GM11168 (cell line): ENCODE measurements around the gene SPDYC.
"Not testable (repeated sequence)": the region's sequence is repeated elsewhere in the genome, so short reads cannot be mapped to it uniquely, and the experiment has no call there.

ENCODE experiments used
- in situ Hi-C: fragments of 300-500 bp; cut with MboI; formaldehyde crosslinking; loops from one replicate; pipeline ENCODE4 v1.12.0; 2022; ENCODE audit warnings: low sequenced_read_pairs; ENCODE audit not compliant: unreplicated experiment

Gene SPDYC

DNA sequence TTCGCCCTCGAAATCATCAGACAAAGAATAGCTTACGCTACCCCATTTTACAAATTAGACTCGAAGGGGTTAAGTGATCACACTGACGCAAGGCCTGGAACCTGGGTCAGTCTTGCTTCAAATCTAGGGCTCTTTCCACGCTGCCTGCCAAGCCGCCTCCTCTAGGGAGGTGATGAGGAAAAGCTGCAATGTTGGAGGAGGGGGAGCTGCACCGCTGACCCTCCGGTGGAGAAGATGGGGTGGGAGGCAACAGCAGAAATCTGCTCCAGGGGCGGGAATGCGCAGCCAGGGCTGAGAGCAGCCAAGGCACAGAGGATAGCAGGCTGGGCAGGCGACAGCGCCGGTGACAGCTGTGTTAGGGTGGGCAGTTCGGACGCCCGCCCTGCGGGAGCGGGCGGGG, 36.3 kb upstream of the SPDYC start:
- in situ Hi-C loops = no loop called here

DNA sequence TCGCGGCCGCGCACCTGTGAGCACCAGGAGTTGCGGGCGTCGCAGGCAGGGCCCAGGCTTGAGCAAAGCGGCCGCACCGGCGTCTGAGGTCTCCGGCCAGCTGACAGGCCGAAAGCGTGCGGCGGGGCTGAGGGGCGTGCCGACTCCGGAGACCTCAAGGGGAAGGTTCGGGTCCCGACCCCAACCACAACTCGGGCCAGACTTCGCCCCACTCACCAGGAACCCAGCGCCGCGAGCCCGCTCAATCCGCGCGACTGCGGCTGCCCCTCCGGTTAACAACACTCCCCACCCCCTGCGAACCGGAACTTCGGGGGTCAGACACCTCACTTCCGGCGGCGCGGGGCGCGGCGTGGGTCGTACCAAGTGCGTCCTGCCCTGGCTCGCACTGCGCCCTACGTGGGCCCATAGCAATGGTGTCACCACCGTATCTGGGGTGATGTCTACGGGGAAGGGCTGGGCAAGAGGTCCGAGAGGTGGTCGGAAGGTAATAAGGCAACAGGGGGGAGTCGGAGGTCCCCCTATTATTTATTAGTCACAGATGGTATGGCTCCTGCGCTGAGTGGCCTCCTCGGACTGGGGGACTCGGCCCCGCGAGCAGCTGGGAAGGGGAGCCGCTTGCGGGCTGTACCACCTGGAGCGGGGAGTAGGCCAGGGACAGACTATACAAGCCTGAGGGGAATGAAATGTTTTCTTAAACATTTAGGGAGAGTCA, 35.6 kb upstream of the SPDYC start, which contains the start of gene SYVN1:
SYVN1 (minus strand) TSS at position 280 of the 712 bp plus-strand sequence. CDS start 918 bp downstream, outside the sequence.
- in situ Hi-C loops = no loop called here

DNA sequence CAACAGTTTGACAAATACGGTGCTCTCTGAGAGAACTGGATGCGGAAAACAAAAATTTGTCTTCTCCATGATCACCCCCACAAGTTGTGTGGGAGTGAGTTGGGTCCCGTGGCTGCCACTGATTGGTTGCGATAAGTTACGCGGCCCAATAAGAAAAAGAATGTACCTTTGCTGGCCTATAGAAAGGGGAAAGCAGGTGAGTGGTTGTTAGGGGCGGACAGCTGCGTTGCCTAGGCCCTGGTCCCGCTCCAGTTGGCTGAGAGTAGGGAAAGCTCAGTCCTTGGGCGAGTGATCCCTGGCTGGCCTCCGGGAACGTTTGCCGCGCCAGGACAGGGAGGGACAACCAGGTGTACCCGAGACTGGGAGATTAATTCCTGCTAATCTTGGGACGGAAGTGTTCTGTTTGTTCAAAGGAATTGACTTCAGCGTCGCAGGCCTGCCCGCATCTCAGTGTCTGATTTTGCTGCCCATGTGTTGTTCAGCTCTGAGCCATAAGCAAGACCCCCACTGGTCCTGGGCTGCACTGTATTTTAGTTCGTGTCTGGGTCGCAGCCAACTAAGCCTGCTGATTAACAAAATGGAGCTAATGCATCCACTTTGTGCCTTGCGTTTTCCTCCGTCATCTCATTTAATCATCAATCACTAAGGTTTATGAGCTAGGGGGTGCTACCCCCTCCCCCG, 34.9 kb upstream of the SPDYC start:
- in situ Hi-C loops = no loop called here

GRCh38 chr11:65135633-65136145, 34.3 kb upstream of the SPDYC start:
- in situ Hi-C loops = no loop called here

- in situ Hi-C loops = no loop called here
Measured at GRCh38 chr11:65136515-65137096, 33.4 kb upstream of the SPDYC start.

GRCh38 chr11:65141896-65142494, 28.0 kb upstream of the SPDYC start:
- in situ Hi-C loops = no loop called here

DNA sequence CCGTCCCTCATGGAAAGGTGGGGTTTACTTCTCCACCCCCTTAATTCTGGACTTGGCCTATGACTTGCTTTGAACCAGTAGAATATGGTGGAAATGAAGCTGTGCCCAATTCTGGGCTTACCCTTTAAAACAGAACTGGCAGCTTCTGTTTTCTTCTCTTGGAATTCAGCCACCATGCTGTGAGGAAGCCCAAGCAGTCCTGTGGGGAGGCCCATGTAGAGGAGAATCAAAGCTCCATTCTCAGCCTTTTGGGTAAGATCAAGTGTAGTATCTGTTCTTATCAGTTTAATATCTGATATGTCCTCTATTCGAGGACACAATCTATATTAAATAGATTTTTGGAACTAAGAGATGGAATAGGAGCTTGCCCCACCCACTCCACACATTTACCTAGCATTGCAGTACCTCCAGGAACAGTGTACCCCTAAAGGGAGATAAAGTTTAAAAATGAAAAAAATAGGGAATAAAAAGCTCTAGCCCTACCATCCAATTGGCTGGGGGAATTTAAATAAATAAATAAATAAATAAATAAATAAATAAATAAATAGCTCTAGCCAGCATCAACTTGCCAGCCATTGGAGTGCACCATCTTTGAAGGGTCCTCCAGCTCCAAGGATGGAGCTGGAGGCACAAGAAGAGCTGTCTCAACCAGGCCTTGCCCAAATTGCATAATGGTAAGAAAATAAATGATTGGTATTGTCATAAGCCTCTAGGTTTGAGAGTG, 22.5 kb upstream of the SPDYC start:
- in situ Hi-C loops = no loop called here

GRCh38 chr11:65148657-65149056, 21.4 kb upstream of the SPDYC start:
- in situ Hi-C loops = no loop called here

DNA sequence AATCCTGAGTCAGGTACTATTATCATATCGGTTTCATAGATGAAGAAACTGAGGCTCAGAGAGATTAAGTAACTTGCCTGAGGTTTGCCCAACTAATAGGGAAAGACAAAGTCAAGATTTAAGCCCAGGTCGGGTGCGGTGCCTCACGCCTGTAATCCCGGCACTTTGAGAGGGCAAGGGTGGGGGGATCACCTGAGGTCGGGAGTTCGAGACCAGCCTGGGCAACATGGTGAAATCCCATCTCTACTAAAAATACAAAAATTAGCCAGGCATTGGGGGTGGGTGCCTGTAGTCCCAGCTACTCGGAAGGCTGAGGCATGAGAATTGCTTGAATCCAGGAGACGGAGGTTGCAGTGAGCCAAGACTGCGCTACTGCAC, 19.9 kb upstream of the SPDYC start:
- in situ Hi-C loops = not testable (repeated sequence)

DNA sequence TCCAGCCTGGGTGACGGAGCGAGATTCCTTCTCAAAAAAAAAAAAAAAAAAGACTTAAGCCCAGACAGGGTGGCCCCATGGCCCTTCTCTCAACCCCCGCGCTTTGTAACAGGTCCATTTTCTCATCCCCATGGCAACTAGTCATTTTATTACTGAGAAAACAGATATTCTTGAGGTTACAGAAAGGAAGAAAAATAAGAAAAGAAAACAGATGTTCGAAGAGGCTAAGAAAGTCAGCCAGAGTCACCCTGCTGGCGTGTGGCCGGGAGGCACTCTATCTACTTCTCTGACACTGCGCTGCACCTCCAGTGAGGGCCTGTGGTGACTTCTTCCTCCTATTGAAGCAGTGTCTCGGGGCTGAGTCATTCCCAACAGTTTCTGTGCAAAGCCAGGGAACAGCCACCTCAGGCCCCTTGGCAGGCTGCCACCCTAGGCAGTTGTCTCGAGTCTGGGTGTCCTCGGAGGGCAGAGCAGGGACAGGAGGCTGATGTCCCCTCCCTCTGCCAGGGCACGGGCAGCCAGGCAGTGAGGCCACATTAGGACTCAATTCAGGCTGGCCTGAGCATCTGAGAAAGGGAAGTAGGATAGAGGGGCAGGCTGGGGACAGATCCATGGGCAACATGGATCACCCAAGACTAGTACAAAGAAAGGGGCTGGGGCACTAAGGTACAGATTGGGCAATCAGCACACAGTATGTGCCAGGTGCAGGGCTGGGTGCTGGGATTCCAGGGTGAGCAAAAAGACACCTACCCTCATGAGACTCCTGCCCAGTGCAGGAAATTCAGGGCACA, 19.3 kb upstream of the SPDYC start:
- in situ Hi-C loops = no loop called here

GRCh38 chr11:65151331-65151899, 18.6 kb upstream of the SPDYC start:
- in situ Hi-C loops = no loop called here

GRCh38 chr11:65152122-65152521, 17.9 kb upstream of the SPDYC start:
- in situ Hi-C loops = no loop called here

DNA sequence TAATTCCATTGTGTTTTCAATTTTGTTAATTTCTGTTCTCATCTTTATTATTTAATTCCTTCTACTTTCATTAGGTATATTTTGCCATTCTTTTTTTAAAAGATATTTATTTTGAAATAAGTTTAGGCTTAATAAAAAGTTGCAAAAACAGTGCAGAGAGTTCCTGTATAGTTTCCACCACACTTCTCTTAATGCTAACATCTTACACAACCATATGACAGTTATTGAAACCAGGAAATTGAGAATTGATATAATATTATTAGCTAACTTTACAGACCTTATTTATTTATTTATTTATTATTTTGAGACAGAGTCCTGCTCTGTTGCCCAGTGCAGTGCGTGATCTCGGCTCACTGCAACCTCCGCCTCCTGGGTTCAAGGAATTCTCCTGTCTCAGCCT, 13.8 kb upstream of the SPDYC start:
- in situ Hi-C loops = no loop called here

DNA sequence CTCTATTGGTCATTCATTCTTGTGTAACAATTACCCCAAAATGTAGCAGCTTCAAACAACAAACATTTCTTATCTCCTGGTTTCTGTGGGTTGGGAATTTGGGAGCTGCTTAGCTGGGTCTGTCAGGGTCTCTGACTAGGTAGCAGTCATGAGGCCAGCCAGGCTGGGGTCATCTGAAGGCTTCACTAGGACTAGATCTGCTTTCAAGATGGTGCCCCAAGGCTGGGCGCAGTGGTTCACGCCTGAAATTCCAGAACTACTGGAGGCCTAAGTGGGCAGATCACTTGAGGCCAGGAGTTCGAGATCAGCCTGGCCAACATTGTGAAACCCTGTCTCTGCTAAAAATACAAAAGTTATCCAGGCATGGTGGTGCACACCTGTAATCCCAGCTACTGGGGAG, 13.1 kb upstream of the SPDYC start:
- in situ Hi-C loops = no loop called here

GRCh38 chr11:65157336-65157735, 12.7 kb upstream of the SPDYC start:
- in situ Hi-C loops = no loop called here

DNA sequence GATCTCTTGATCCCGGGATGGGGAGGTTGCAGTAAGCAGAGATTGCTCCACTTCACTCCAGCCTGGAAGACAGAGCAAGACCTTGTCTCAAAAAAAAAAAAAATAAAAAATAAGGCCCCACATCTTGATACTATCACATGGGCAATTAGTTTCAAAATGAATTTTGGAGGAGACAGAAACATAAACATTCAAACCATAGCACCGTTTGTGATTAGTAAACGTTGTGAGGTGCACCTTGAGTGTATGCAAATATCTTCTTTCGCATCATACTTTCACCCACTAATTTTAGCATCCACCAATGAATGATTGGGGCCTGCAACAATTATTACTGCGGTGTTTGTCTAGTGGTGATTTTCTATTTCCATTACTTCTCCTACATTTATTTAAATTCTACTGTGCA, 11.0 kb upstream of the SPDYC start:
- in situ Hi-C loops = no loop called here

GRCh38 chr11:65160643-65161042, 9.4 kb upstream of the SPDYC start:
- in situ Hi-C loops = no loop called here

- in situ Hi-C loops = no loop called here
Measured at GRCh38 chr11:65163684-65164083, 6.3 kb upstream of the SPDYC start.
